Activated CD4-positive, alpha-beta memory T cell treated with anti-CD3 and anti-CD28 coated beads for 36 hours (primary cell): ENCODE measurements around the gene CEMIP2. TPM values are rescaled to one million over a fixed set of nuclear protein-coding genes. Genes with fewer than 3 reads are reported as not detected.
A peak's percentile ranks its signal among the peaks of the same experiment; 100 is the strongest.

Experiments used
- CTCF ChIA-PET: fragments of 350-600 bp; sonication (Branson Sonifier 250); formaldehyde crosslinking; loops from one replicate; lab custom pipeline; 2021; ENCODE audit warnings: antibody characterized with exemption, inconsistent platforms; lab: Charles Lee
- POLR2A ChIA-PET: fragments of 350-600 bp; sonication (Branson Sonifier 250); formaldehyde crosslinking; loops from one replicate; lab custom pipeline; 2021; ENCODE audit warnings: antibody characterized with exemption; lab: Charles Lee
- DNase-seq: peaks from one replicate; pipeline ENCODE4 v3.0.0-alpha.2; 2020
- H3K27ac Mint-ChIP-seq: one replicate; pipeline ENCODE4 v1.8.0; 2021; ENCODE audit warnings: mixed read lengths
- H3K27me3 Mint-ChIP-seq: one replicate; pipeline ENCODE4 v1.8.0; 2021; ENCODE audit warnings: mixed read lengths
- H3K36me3 Mint-ChIP-seq: one replicate; pipeline ENCODE4 v1.8.0; 2021; ENCODE audit warnings: mixed read lengths
- H3K4me1 Mint-ChIP-seq: one replicate; pipeline ENCODE4 v1.8.0; 2021; ENCODE audit warnings: low read depth, mixed read lengths
- H3K4me3 Mint-ChIP-seq: one replicate; pipeline ENCODE4 v1.8.0; 2021; ENCODE audit warnings: mild to moderate bottlenecking, mixed read lengths
- H3K9me3 Mint-ChIP-seq: one replicate; pipeline ENCODE4 v1.8.0; 2021; ENCODE audit warnings: mixed read lengths
- intact Hi-C: fragments of 100-400 bp; cut with micrococcal nuclease; formaldehyde crosslinking; loops from one replicate; pipeline ENCODE4 v1.15.1; 2023
- total RNA-seq, 2 experiments: library from RNA; stranded (reverse); gene quantifications; one replicate each; pipeline ENCODE4 v1.2.3, GENCODE V29; 2021

The CEMIP2 gene
- total RNA-seq, 2 experiments from 2014 or later = 56.5 to 70.1 TPM

DNA sequence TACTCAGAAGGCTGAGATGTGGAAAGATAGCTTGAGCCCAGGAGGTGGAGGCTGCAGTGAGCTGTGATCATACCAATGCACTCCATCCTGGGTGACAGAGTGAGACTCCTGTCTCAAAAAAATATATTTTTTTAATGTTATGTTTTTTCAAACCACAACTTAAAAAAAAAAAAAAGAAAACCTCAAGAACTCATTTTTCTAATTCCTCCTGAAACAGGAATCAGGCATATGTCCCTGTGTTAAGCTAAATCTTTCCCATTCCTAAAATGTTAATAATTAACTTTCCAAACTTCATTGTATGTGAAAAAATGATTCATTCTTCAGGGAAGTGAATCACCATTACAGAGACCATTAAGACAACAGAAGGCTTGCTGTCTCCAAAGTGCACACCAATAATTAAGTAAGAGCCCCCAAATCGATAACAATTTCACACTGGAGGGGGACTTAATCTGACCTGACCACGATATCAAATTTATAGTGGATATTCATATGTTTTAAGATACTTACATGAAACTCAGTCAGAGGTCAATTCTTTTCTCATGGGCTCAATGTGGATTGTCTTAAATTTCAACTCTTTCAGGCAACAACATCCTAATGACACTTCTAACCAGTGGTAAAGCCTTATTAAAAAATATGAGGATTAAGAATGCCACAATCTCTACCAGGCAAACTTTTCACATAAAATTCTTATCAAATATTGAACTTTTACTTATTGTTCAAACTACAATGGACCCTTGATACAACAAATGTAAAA is 5.2 kb downstream of the CEMIP2 start:
- H3K4me3 Mint-ChIP-seq = no peak overlapping the region
- intact Hi-C loops = no loop called here
- no peaks in the 10 kb centered on the region for H3K27me3 Mint-ChIP-seq
- peaks cover 26% of the 10 kb centered on the region for H3K36me3 Mint-ChIP-seq
- no peaks in the 10 kb centered on the region for H3K9me3 Mint-ChIP-seq
- DNase-seq = no peak
- ChIA-PET POLR2A (no interaction called here), CTCF (interaction anchor here (0.6 to 1.2 kb wide), 2 partner anchors 17 to 158 kb away, joined by 3 to 4 read pairs; no protein-coding TSS in a partner anchor)
- H3K4me1 Mint-ChIP-seq = peaks cover 69% of the 10 kb centered on the region
- peak overlapping the region; percentile 91 for H3K27ac Mint-ChIP-seq

DNA sequence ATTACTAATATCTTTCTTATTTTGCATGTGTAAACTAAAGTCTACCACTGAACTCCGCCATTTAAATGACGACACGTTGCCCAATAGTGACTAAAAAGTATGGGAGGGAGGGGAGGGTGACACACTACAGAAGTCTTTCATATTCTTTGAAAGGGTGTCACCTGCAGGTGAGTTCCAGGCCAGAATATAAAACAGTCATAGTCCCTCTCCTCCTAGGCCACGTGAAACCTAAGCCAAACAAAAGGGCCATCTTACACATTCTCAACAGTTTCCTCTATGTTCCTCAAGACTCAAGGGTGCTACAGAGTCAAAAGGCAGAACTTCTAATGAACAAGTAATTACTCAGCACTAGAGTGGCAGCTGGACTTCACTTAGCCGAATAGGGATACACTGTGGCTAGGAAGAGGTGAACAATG is 6.4 kb downstream of the CEMIP2 start:
- Mint-ChIP-seq H3K36me3 (peaks cover 20% of the 10 kb centered on the region), H3K9me3 (no peaks in the 10 kb centered on the region), H3K27ac (peak overlapping the region; percentile 72), H3K4me1 (peaks cover 79% of the 10 kb centered on the region), H3K4me3 (no peak overlapping the region), H3K27me3 (no peaks in the 10 kb centered on the region)
- ChIA-PET CTCF (interaction anchor here (1.0 to 1.2 kb wide), 2 partner anchors 45 to 157 kb away, joined by 3 to 4 read pairs; no protein-coding TSS in a partner anchor), POLR2A (no interaction called here)
- DNase-seq = peak; percentile 22
- intact Hi-C loops = no loop called here

DNA sequence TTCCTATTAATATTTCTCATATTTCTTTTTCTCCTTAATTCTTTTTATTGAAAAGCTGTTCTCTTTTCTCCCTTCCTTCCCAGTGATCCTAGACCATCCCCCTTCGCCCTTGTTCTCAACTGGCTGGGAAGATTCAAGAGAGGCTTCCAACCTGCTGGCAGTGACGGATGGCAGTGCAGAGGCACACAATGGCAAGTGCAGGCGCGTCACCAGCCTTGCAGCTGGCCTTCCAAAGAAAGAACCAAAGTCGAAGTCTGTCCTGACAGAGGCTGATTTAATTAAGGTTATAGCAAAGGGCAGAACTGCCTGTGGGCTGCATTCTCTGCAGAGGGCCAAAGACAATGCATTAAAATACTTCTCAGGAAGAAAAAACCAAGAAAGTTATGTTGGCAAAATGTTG is 7.4 kb downstream of the CEMIP2 start:
- Mint-ChIP-seq H3K4me3 (no peak overlapping the region), H3K36me3 (peaks cover 16% of the 10 kb centered on the region)

GRCh38 chr9:71758785-71759184 is 9.5 kb downstream of the CEMIP2 start:
- Mint-ChIP-seq H3K4me1 (peaks cover 78% of the 10 kb centered on the region), H3K27ac (no peak overlapping the region), H3K36me3 (peaks cover 13% of the 10 kb centered on the region), H3K4me3 (no peak overlapping the region), H3K9me3 (no peaks in the 10 kb centered on the region), H3K27me3 (no peaks in the 10 kb centered on the region)
- intact Hi-C loops = no loop called here
- no peak for DNase-seq
- CTCF ChIA-PET = no interaction called here
- POLR2A ChIA-PET = no interaction called here

More for the DNA sequence above, 7.4 kb downstream of the CEMIP2 start:
- POLR2A ChIA-PET = no interaction called here
- H3K27me3 Mint-ChIP-seq = no peaks in the 10 kb centered on the region
- peaks cover 84% of the 10 kb centered on the region for H3K4me1 Mint-ChIP-seq
- H3K27ac Mint-ChIP-seq = peak overlapping the region; percentile 21
- CTCF ChIA-PET = interaction anchor here (1.1 kb wide), 1 partner anchor 9 kb away, joined by 3 read pairs; no protein-coding TSS in a partner anchor
- no peaks in the 10 kb centered on the region for H3K9me3 Mint-ChIP-seq
- no peak for DNase-seq
- intact Hi-C loops = no loop called here

DNA sequence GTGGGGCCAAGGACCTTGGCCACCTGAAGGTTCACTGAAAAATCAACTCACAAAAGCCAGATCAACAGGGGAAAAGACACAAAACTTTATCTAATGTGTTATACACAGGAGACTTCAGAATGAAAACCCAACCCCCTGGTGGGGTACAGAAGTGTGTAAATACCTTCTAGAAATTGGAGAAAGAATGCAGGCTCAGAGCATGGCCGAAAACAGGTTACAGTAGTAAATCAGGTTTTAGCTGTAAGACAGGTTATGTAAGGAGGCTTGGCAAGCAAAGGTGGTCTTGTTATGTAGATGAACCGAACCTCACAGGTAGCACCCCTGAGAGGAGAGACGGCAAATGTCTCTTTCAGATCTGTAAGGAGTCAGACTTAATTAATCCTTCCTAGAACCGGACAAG is 10.0 kb downstream of the CEMIP2 start:
- intact Hi-C loops = no loop called here
- no peaks in the 10 kb centered on the region for H3K27me3 Mint-ChIP-seq
- H3K4me3 Mint-ChIP-seq = no peak overlapping the region
- peaks cover 75% of the 10 kb centered on the region for H3K4me1 Mint-ChIP-seq
- peaks cover 13% of the 10 kb centered on the region for H3K36me3 Mint-ChIP-seq
- no peaks in the 10 kb centered on the region for H3K9me3 Mint-ChIP-seq
- H3K27ac Mint-ChIP-seq = no peak overlapping the region
- DNase-seq = no peak
- CTCF ChIA-PET = interaction anchor here (1.2 kb wide), 1 partner anchor 10 kb away, joined by 4 read pairs; no protein-coding TSS in a partner anchor
- POLR2A ChIA-PET = no interaction called here

GRCh38 chr9:71756753-71757152 is 11.6 kb downstream of the CEMIP2 start:
- Mint-ChIP-seq H3K27me3 (no peaks in the 10 kb centered on the region), H3K27ac (no peak overlapping the region), H3K4me1 (peaks cover 74% of the 10 kb centered on the region), H3K9me3 (no peaks in the 10 kb centered on the region), H3K36me3 (peaks cover 13% of the 10 kb centered on the region), H3K4me3 (no peak overlapping the region)
- ChIA-PET CTCF (interaction anchor here (1.2 kb wide), 1 partner anchor 9 kb away, joined by 4 read pairs; no protein-coding TSS in a partner anchor), POLR2A (no interaction called here)
- intact Hi-C loops = no loop called here
- no peak for DNase-seq

GRCh38 chr9:71755869-71756268 is 12.4 kb downstream of the CEMIP2 start:
- CTCF ChIA-PET = interaction anchor here (0.7 kb wide), 1 partner anchor 38 kb away, joined by 4 read pairs; no protein-coding TSS in a partner anchor
- no peak overlapping the region for H3K4me3 Mint-ChIP-seq
- POLR2A ChIA-PET = no interaction called here
- H3K4me1 Mint-ChIP-seq = peaks cover 68% of the 10 kb centered on the region
- no peak overlapping the region for H3K27ac Mint-ChIP-seq
- intact Hi-C loops = no loop called here
- no peak for DNase-seq
- peaks cover 14% of the 10 kb centered on the region for H3K36me3 Mint-ChIP-seq
- H3K27me3 Mint-ChIP-seq = no peaks in the 10 kb centered on the region
- no peaks in the 10 kb centered on the region for H3K9me3 Mint-ChIP-seq

- Mint-ChIP-seq H3K27me3 (no peaks in the 10 kb centered on the region), H3K9me3 (no peaks in the 10 kb centered on the region), H3K4me1 (peaks cover 63% of the 10 kb centered on the region), H3K4me3 (no peak overlapping the region), H3K36me3 (peaks cover 10% of the 10 kb centered on the region), H3K27ac (no peak overlapping the region)
- no peak for DNase-seq
- POLR2A ChIA-PET = no interaction called here
- intact Hi-C loops = no loop called here
- CTCF ChIA-PET = interaction anchor here (0.7 kb wide), 1 partner anchor 39 kb away, joined by 4 read pairs; no protein-coding TSS in a partner anchor
Observed at GRCh38 chr9:71755230-71755629, 13.1 kb downstream of the CEMIP2 start.

GRCh38 chr9:71754151-71754550 is 14.2 kb downstream of the CEMIP2 start:
- intact Hi-C loops = no loop called here
- POLR2A ChIA-PET = no interaction called here
- H3K27ac Mint-ChIP-seq = no peak overlapping the region
- peaks cover 60% of the 10 kb centered on the region for H3K4me1 Mint-ChIP-seq
- H3K4me3 Mint-ChIP-seq = no peak overlapping the region
- no peaks in the 10 kb centered on the region for H3K27me3 Mint-ChIP-seq
- H3K9me3 Mint-ChIP-seq = no peaks in the 10 kb centered on the region
- CTCF ChIA-PET = no interaction called here
- no peak for DNase-seq
- peaks cover 13% of the 10 kb centered on the region for H3K36me3 Mint-ChIP-seq

DNA sequence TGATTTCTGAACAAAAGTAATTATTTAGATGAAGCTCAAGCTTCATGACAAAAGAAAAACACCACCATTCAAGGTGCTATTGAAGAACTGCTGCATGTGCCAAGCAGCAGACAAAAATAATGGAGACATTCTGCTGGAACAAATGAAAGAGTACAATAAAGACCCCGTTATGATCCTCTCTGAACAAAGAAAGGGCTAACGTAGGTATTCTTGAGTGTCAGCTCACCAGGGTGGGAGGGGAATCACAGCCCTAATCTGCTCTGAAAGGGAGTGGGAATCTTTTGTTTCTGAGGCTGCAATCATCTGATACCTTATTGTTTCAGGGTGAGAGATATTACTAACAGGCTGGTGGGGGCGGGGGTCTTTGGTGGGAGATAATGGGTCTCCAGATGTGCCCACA is 15.4 kb downstream of the CEMIP2 start:
- peaks cover 17% of the 10 kb centered on the region for H3K36me3 Mint-ChIP-seq
- CTCF ChIA-PET = interaction anchor here (1.0 to 1.4 kb wide), 2 partner anchors 54 to 149 kb away, joined by 3 to 4 read pairs; no protein-coding TSS in a partner anchor
- no peaks in the 10 kb centered on the region for H3K27me3 Mint-ChIP-seq
- H3K9me3 Mint-ChIP-seq = no peaks in the 10 kb centered on the region
- POLR2A ChIA-PET = no interaction called here
- peaks cover 56% of the 10 kb centered on the region for H3K4me1 Mint-ChIP-seq
- no peak for DNase-seq
- no peak overlapping the region for H3K4me3 Mint-ChIP-seq
- intact Hi-C loops = no loop called here
- H3K27ac Mint-ChIP-seq = no peak overlapping the region

DNA sequence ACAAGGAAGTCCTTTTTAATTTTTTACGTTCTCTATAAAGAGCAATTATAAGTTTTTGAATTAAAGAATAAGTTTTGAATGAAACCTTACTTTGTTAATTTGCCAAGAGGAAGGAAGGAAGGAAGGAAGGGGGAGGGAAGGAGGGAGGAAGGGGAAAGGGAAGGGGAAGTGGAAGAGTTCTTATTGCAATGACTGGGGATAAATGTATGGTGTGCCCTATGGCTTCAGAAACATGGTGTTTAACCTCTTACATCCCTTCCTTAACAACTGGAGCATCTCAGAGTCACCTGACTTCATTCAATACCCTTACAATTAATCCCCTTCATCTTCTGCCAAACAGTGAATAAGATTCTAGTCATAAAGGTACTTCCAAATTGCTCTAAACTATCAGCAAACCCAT is 16.0 kb downstream of the CEMIP2 start:
- no peaks in the 10 kb centered on the region for H3K27me3 Mint-ChIP-seq
- no peak overlapping the region for H3K4me3 Mint-ChIP-seq
- intact Hi-C loops = no loop called here
- CTCF ChIA-PET = interaction anchor here (1.2 to 1.4 kb wide), 2 partner anchors 9 to 148 kb away, joined by 3 to 4 read pairs; no protein-coding TSS in a partner anchor
- DNase-seq = no peak
- H3K4me1 Mint-ChIP-seq = peaks cover 56% of the 10 kb centered on the region
- no peak overlapping the region for H3K27ac Mint-ChIP-seq
- POLR2A ChIA-PET = no interaction called here
- no peaks in the 10 kb centered on the region for H3K9me3 Mint-ChIP-seq
- H3K36me3 Mint-ChIP-seq = peaks cover 23% of the 10 kb centered on the region

- DNase-seq = no peak
- Mint-ChIP-seq H3K27ac (peak overlapping the region; percentile 51), H3K36me3 (peaks cover 51% of the 10 kb centered on the region), H3K4me1 (peaks cover 38% of the 10 kb centered on the region), H3K27me3 (no peaks in the 10 kb centered on the region), H3K4me3 (no peak overlapping the region), H3K9me3 (no peaks in the 10 kb centered on the region)
- intact Hi-C loops = loop anchor here (2.0 kb wide), 1 partner anchor 18 kb away; no protein-coding TSS in a partner anchor
- ChIA-PET POLR2A (interaction anchor here (0.6 to 1.6 kb wide), 2 partner anchors 18 to 64 kb away, joined by 4 to 9 read pairs; no protein-coding TSS in a partner anchor), CTCF (interaction anchor here (1.1 to 1.5 kb wide), 3 partner anchors 9 to 58 kb away, joined by 4 to 6 read pairs (median 5); no protein-coding TSS in a partner anchor)
Observed at GRCh38 chr9:71748280-71748743, 20.0 kb downstream of the CEMIP2 start.
